NCI-H2227 treated with DMSO at 0.1 percent for 48 hours (cell line): ENCODE data around the gene RIPK1.
"Not testable (repeated sequence)": the region's sequence is repeated elsewhere in the genome, so short reads cannot be mapped to it uniquely, and the experiment has no call there.

Experiments used
- DNase-seq: peaks from one replicate; lab custom pipeline; 2025; lab: John Stamatoyannopoulos, UW

RIPK1 gene

DNA sequence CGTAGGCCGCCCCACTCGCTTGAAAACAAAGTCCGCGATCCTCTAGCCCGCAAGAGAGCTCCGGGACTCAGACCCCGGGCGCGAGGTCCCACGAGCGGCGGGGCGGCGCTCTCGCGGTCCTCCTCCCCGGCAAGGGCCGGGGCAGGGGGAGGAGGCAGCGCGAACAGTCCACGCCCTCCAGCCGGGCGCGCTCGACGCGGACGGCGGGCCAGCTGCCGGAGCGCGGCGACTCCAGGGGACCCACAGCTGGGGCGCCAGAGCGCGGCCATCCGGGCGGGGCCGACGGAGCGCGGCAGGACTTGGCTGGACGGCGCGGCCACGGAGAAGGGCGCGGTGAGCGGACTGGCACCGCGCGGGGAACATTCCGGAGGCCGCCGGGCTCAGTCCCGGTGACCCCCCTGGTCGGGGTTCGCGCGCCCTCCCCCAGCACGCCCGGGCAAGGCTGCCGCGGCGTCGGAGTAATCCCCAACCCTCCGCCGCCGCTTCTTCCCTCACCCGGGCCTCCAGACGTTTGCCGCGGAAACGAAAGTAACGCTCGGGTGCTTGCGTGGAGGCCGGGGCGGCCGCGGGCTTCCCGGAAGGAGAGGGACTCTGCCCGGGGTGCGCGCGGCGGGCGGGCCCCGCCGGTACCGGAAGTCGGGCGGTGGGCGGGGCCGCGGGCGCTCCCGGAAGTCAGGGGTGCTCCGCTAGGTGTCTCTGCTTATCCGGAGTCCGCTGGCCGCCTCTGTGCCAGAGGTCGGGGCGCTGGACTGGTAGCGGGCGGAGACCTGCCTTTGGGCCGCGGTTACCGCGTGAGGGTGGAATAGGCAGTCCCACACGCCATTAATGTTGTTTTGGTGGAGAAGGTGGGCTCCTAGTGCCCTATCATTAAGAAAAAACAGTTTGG lies at the start of gene RIPK1:
Gene RIPK1 (plus strand): TSS at position 166 of the 886 bp plus-strand sequence. CDS start 8,330 bp downstream, outside the sequence.
- DNase-seq = peak; percentile 89

DNA sequence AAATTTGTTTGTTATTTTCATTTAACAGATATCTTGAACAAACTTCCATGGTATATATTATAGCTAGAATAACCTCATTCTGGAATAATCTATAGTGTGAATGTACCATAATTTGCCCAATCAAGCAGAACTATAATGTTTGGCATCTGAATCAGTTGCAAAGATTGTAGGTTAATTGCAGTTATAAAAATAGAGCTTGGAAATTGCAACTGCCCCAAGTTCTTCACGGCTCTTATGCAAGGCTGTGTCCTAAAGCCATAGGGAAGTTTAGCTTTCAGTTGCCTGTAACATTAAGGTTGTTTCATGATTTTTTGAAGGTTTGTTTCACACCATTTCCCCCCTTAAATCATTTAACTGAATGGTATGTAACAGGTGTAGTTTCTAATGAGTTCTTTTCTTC lies 49.2 kb upstream of the RIPK1 start:
- DNase-seq = no peak

DNA sequence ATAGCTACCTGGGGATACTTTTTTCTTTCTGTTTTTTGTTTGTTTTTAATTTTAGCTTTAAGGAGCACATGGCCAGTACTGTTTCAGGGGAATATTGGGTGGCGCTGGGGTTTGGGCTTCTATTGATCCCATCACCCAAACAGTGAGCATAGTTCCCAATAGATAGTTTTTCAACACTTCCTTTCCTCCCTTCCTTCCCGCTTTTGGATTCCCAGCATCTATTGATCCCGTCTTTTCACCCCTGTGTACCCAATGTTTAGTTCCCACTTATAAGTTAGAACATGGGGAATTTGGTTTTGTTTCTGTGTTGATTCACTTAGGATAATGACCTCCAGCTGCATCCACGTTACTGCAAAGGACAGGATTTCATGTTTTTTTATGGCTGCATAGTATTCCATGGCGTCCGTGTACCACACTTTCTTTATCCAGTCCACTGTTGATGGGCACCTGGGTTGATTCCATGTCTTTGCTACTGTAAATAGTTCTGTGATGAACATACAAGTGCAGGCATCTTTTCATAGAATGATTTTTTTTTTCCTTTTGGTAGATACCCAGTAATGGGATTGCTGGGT lies 48.5 kb upstream of the RIPK1 start:
- no peak for DNase-seq

DNA sequence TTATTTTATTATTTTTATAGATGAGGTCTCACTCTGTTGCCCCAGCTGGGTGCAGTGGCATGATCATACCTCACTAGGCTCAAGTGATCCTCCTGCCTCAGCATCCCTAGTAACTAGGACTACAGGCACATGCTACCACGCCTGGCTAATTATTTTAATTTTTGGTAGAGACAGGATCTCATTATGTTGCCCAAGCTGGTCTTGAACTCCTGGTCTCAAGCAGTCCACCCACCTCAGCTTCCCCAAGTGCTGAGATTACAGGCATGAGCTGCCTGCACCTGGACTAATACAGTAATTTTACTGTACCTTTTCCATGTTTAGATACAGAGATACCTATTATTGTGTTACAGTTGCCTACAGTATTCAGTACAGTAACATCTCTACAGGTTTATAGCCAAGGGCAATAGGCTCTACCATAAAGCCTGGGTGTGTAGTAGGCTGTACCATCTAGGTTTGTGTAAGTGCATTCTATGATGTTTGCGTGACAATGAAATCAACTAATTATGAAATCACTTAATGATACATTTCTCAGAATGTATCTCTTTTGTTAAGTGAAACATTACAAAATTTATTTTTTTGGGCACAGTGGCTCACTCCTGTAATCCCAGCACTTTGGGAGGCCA lies 47.2 kb upstream of the RIPK1 start:
- DNase-seq = not testable (repeated sequence)

DNA sequence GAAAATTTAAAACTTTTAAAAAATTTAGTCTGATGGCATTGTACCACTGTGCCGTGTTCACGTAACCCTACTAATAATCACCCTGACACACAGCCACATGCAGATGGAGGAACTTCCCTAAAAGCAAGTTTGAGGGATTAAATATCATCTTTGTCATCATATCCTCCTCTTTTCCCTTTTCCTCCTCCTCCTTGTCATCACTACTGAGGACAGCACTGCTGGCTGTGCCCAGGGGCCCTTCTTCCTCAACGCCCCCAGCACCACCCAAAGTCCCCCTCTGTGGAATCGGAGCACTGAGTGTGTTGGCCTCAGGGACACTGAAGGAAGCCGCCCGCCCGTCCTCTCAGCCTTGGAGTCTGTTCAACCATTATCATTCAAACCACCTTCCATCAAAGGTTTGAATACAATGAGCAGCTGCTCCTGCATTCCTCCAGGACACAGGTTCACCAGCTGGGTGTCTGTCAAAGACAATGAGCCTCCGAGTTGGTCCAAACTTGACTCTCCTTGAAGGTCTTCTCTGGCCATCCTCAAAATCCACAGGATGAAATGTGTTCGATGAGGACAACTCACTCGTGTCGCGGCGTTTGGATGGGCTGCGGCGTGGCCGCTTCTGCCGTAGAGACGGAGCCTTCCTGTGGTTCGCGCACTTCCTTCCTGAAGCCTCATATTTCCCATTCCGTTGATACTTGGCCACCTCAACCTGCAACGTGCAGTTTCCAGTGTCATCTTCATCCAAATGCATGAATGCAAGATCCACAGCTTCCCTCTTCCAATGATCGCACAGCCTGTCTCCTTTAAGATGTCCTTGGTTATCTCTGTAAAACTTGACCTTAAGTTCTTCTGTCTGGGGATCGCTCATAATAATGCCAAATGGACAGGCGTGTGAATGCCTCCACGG lies 45.3 kb upstream of the RIPK1 start:
- peak; percentile 55 for DNase-seq

DNA sequence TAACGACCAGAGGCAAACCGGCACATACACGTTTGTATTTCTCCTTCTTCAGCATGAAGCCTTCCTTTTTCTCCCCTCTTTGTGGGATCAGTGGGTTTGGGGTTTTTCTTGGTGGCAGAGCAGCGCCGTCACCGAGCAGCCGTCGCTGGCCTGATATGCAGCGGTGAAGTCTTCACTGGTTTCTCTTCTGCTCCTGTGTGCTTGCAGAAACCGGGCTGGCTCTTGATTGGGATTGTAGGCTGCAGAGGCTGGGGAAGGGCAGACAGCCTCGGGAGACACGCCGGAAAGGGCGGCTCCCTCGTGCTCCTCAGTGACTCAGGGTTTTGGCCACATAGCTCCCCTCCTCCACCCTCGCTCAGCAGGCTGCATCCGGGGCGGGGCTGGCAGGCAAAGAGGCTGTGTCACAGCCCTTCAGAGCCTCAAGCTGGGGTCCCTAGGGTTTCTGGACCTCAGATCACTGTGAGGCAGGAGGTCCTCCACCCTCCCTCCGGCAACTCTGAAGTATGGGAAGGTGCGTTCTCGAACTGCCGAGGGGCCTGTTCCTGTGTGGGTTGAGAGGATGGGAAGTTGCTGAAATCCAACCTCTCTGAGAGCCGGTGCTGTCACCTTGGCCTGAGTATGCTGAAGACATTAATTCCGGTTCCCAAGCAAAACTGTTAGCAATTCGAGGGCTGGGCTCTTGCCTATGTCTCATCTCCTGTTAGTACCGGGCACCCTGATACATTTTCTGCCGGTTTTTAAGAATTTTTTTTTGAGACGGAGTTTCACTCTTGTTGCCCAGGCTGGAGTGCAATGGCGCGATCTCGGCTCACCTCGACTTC lies 44.4 kb upstream of the RIPK1 start:
- peak; percentile 87 for DNase-seq

DNA sequence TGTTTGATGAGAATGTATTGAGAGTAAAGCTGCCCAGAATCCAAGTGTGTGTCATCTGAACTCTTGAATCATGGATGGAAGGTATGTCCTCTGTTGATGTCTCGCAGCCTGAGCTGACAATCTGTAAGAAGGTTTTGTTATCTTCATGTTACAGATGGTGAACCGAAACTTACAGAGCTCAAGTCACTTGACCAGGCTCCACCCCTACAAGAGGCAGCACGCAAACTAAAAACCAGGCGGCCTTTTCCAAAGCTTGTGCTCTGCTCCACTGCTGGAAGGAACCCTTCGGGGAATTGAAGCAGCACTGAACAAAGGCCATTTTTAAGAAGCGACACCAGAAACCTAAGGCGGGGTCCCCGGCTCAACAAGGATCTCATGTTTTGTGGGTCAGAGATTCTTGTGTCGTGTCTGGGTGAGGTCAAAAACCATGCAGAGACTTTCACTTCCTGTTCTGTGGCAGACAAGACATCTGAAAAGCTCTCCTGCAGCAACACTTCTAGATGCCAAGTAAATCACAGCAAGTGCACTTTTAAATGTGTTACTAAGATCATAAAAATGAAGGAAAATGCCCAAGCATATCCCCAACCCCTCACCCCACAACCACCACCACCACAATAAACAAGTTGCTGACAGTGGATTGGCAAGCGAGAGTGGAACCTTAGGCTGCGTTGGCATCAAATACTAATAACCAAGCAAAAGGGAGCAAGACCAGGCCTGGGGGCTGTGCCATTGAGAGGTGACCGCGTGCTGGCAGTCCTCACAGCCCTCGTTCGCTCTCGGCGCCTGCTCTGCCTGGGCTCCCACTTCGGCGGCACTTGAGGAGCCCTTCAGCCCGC lies 41.3 kb upstream of the RIPK1 start:
- no peak for DNase-seq

DNA sequence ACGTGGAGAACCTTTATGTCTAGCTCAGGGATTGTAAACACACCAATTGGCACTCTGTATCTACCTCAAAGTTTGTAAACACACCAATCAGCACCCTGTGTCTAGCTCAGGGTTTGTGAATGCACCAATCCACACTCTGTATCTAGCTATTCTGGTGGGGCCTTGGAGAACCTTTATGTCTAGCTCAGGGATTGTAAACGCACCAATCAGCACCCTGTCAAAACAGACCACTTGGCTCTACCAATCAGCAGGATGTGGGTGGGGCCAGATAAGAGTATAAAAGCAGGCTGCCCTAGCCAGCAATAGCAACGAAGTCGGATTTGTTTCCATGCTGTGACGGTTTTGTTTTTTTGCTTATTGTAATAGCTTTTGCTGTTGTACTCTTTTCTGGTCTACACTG lies 40.1 kb upstream of the RIPK1 start:
- DNase-seq = not testable (repeated sequence)

DNA sequence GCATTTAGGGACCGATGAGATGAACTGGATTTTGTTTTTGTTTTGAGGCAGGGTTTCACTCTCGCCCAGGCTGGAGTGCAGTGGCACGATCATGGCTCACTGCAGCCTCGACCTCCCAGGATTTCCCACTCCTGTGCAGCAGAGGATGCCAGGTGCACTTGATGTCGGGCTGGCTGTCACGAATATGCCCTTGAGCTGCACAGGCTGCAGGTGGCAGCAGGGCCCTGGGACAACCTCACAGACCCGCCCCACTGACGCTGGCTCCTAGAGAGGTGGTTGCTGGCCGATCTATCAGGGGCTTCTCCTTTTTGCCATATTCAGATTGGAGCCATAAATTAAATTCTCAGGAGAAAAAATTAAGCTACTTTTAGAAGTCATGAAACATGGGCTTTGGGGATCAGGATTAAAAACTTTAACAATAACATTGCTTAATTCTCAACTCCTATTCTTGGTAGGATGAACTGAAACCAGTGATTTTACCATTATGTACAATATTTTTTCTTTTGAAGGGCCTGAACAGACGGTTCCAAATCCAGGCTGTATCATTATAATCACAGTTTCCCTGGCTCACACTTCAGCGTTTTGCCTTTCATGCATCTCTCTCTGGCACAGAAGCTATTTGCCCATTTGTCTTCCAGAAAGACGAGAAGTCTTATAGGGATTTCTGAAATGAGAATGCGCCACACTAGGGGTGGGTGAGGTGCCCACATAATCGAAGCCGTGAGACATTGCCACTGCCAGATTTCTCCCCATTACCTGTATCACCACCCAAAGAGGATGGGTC lies 36.2 kb upstream of the RIPK1 start:
- peak; percentile 4 for DNase-seq

DNA sequence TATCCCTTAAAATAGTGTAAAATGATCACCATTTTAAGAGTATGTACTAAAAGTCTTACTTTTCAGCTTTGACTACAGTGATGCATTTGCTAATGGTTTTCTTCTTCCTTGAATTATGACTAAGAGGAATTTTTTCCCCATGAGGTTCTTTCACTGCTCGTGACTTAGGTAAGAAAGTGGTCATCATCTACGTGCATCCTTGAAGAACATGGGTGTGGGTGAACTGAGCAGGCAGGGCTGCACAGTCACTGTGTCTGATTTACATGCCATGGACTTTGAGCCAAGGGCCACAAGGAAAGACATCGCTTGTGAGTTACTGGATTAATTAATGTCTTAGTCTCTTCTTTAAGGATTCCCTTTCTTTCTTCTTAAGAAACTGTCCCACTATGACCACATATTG lies 35.3 kb upstream of the RIPK1 start:
- no peak for DNase-seq

DNA sequence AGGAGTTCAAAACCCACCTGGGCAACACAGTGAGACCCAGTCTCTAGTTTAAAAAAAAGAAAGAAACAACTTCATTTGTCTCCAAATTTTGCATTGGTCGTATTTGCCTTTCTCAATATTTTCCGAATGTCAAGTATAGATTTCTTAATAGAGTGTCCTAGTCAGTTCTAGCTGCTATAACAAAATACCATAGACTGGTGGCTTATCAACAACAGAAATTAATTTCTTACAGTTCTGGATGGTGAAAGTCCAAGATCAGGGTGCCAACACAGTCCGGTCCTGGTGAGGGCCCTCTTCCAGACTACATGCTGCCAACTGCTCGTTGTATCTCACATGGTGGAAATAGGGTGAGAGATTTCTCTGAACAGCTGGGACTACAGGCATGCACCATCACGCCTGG lies 34.6 kb upstream of the RIPK1 start:
- DNase-seq = no peak

DNA sequence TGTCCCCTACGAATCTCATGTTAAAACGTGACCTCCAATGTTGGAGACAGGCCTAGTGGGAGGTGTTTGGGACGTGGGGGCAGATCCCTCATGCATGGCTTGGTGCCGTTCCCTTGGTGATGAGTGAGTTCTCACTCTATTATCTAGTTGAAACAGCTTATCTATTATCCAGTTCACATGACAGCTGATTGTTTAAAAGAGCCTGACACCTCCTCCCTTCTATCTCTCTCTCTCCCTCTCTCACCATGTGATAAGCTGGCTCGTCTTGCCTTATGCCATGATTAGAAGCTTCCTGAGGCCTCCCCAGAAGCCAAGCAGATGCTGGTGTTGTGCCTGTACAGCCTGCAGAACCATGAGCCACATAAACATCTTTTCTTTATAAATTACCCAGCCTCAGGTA lies 32.9 kb upstream of the RIPK1 start:
- DNase-seq = no peak

DNA sequence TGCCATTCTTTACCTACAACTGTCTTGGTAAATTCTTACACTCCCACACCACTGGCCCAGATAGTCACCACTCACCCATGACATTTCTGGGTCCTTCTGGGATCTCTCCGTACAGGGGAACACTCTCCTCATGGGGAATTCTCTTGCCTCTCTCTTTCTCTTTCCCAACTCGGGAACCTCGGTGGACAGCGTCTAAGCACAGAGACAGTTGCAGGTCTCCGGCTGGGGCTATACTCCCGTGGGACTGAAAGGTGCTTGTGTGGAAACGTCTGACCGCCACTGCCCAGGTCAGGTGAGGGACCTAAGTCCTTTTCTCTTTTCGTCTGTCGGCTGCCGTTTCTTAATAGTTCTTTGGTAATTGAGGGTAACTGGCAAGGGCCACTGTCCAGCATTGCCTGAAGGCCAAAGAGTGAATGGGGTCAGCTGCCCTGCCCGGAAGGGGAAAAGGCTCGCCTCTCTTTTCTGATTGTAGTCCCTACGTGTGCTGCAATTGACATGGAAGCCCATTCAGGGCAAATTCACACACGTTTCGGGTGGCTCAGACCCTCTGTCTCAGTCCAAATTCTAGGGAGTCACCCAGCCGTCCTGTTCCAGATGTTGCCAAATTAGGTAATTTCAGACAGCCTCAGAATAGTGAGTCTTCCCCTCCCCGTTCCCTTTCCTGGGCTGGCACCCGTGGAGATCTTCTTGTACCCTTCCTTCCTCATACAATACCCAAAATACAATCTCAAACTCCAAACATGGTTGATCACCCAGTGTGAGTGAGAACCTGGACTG lies 31.2 kb upstream of the RIPK1 start:
- no peak for DNase-seq

DNA sequence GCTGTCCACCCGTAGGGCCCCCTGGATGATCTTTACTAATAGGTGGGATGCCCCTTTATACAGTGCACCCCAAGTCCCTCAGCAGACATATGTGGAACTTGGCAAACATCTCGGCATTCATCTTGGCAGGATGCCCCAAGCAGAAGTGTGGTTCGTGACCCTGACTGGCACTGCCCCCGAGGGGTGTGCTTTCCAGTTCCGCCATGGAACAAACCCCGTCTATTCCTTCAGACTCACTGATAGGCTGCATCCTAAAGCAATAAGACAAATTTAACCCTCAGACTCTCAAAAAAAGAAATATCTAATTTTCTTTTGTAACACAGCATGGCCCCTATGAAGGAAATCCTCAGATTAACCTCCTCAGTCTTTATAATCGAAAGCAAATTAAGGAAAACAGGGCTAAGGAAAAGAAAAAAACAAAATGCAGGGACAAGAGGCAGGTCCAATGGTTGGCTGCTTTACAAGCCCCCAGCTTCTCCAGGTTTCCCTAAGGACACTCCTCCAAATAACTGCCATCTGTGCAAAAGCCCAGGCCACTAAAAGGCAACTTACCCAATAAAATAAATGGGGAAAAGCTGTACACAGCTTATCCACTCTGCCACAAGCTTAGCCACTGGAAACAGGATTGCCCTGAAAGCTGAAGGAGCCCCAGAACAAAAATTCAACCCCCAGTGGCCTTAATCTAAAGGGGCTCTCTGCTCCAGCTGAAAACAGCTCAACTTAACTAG lies 30.5 kb upstream of the RIPK1 start:
- DNase-seq = no peak

DNA sequence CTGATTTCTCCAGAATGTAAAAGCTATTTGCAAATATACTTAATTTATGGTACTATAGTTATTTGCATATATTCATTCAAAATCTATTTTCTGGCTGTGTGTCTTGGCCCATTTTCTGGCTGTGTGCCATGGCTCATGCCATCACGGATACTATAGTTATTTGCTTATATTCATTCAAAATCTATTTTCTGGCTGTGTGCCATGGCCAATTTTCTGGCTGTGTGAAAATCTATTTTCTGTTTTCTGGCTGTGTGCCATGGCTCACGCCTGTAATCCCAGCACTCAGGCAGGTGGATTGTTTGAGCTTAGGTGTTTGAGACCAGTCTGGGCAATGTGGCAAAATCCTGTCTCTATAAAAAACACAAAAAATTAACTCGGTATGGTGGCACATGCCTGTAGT lies 28.9 kb upstream of the RIPK1 start:
- peak; percentile 74 for DNase-seq

DNA sequence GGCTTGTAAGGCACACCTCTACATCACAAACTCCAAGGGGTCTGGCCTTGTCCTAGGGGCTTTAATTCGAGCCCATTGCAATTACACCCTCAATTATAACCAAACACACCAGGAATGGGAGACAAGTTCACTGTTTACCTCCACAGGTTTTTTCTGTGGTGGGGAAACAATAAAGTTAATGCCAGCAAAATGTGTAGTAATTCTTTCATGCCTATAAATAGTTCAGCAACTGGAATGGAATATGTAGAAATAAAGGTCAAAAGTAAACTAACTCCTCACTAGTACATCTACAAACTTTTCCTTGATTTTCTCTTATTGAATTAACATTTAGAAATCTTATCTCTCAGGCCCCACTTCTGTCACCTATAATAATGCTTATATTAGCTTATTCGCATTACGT lies 27.1 kb upstream of the RIPK1 start:
- DNase-seq = no peak

DNA sequence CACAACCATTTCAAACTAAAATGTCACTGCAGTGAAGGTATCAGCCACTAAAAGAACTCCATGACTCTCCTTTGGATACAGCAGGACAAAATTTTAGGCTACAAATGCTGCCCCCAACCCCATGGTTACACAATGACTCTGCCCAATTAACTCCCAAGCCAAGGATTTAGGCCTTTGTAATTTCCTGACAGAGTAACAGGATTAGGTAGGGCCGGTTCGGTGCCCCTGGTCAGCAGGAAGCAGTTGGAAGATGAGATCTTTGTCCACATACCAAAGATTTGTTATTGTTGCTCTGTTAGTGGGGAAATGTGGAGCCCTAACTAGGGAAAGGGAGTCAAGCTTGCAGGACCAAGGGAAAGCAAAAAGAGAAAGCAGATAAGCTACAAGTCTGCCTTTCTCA lies 26.7 kb upstream of the RIPK1 start:
- no peak for DNase-seq

DNA sequence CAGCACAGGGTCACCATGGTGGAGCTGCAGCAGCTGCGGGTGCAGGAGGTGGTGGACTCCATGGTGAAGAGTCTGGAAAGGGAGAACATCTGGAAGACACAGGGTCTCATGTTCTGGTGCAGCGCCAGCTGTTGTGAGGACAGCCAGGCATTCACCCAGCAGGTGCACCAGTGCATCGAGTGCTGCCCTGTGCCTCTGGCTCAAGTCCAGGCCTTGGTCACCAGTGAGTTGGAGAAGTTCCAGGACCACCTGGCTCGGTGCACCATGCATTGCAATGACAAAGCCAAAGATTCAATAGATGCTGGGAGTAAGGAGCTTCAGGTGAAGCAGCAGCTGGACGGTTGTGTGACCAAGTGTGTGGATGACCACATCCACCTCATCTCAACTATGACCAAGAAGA lies 22.9 kb upstream of the RIPK1 start:
- no peak for DNase-seq
